ENCODE data around the gene ADAP2. TPM values are rescaled to one million over a fixed set of nuclear protein-coding genes. Genes with fewer than 3 reads are reported as not detected.

Gene ADAP2
- total RNA-seq, 1 donor from 2014 or later = 0.89 TPM

GRCh38 chr17:30952638-30953393, 31.1 kb downstream of the ADAP2 start:
- no peak overlapping the region for H3K9ac ChIP-seq (ENCODE audit: low read length)
- DNase-seq (ENCODE audit: low read depth) (no peak), FAIRE-seq (no peak)
- Mint-ChIP-seq H3K9me3 (ENCODE audit: unreplicated experiment) (no peaks in the 10 kb centered on the region), H3K4me3 (ENCODE audit: unreplicated experiment) (no peak overlapping the region), H3K36me3 (ENCODE audit: low read depth, unreplicated experiment) (no peaks in the 10 kb centered on the region), H3K27me3 (ENCODE audit: low read depth, unreplicated experiment) (no peaks in the 10 kb centered on the region), H3K4me1 (ENCODE audit: low read depth, unreplicated experiment) (peaks cover 4% of the 10 kb centered on the region), H3K27ac (ENCODE audit: unreplicated experiment) (no peak overlapping the region)
- TF ChIP-seq CTCF (IDR thresholded peaks at IDR 0.05; ENCODE audit: insufficient read depth, low read depth, low read length) = no peak
- TF ChIP-seq EZH2 (IDR thresholded peaks at IDR 0.05; ENCODE audit: insufficient read depth, low read length) = no peak
- H3K4me1 ChIP-seq (ENCODE audit: insufficient read depth, low read length) = no peaks in the 10 kb centered on the region
- H3K79me2 ChIP-seq (ENCODE audit: insufficient read depth, low read length) = no peaks in the 10 kb centered on the region
- H4K20me1 ChIP-seq (ENCODE audit: insufficient read depth, low read length) = no peaks in the 10 kb centered on the region
- H3K4me2 ChIP-seq (ENCODE audit: low read length) = no peak overlapping the region
- H3K36me3 ChIP-seq (ENCODE audit: insufficient read depth, low read length) = no peaks in the 10 kb centered on the region
- H3K27me3 ChIP-seq (ENCODE audit: insufficient read depth, low read length) = no peaks in the 10 kb centered on the region
- no peak overlapping the region for H3K4me3 ChIP-seq (ENCODE audit: insufficient read depth, low read depth, low read length)
- H3K9me3 ChIP-seq (ENCODE audit: insufficient read depth, low read depth, low read length) = no peaks in the 10 kb centered on the region
- H3K27ac ChIP-seq (ENCODE audit: low read depth, low read length) = no peak overlapping the region
- H2AFZ ChIP-seq (ENCODE audit: low read depth, low read length) = no peak overlapping the region

- FAIRE-seq = no peak
- no peak for DNase-seq (ENCODE audit: low read depth)
These were observed 32.5 kb downstream of the ADAP2 start for GRCh38 chr17:30954046-30954830.

More at GRCh38 chr17:30954046-30954830, 32.5 kb downstream of the ADAP2 start:
- Mint-ChIP-seq H3K4me1 (ENCODE audit: low read depth, unreplicated experiment) (peaks cover 4% of the 10 kb centered on the region), H3K9me3 (ENCODE audit: unreplicated experiment) (no peaks in the 10 kb centered on the region), H3K27me3 (ENCODE audit: low read depth, unreplicated experiment) (no peaks in the 10 kb centered on the region), H3K36me3 (ENCODE audit: low read depth, unreplicated experiment) (no peaks in the 10 kb centered on the region), H3K4me3 (ENCODE audit: unreplicated experiment) (no peak overlapping the region), H3K27ac (ENCODE audit: unreplicated experiment) (no peak overlapping the region)
- Histone ChIP-seq H3K27ac (ENCODE audit: low read depth, low read length) (no peak overlapping the region), H3K4me2 (ENCODE audit: low read length) (no peak overlapping the region), H2AFZ (ENCODE audit: low read depth, low read length) (peak overlapping the region; percentile 2), H4K20me1 (ENCODE audit: insufficient read depth, low read length) (no peaks in the 10 kb centered on the region), H3K79me2 (ENCODE audit: insufficient read depth, low read length) (no peaks in the 10 kb centered on the region), H3K9me3 (ENCODE audit: insufficient read depth, low read depth, low read length) (no peaks in the 10 kb centered on the region), H3K27me3 (ENCODE audit: insufficient read depth, low read length) (no peaks in the 10 kb centered on the region), H3K4me3 (ENCODE audit: insufficient read depth, low read depth, low read length) (no peak overlapping the region), H3K9ac (ENCODE audit: low read length) (no peak overlapping the region), H3K4me1 (ENCODE audit: insufficient read depth, low read length) (no peaks in the 10 kb centered on the region), H3K36me3 (ENCODE audit: insufficient read depth, low read length) (no peaks in the 10 kb centered on the region)
- TF ChIP-seq EZH2 (IDR thresholded peaks at IDR 0.05; ENCODE audit: insufficient read depth, low read length) (no peak), CTCF (IDR thresholded peaks at IDR 0.05; ENCODE audit: insufficient read depth, low read depth, low read length) (no peak)

All from astrocyte (in vitro differentiated cells and primary cell).